Measurements from ENCODE around the gene C22orf15. TPM values are rescaled to one million over a fixed set of nuclear protein-coding genes. Genes with fewer than 3 reads are reported as not detected.
A peak's percentile ranks its signal among the peaks of the same experiment; 100 is the strongest.

Gene C22orf15
- total RNA-seq (2021) (2.0 and 2.2 TPM in 2 replicates), Bru-seq, nascent RNA (percentile 16 among the genes with signal in this experiment), BruChase-seq, experiment 1, labeled RNA remaining after a 2-hour chase (percentile 31 among the genes with signal in this experiment), BruChase-seq, experiment 2, labeled RNA remaining after a 6-hour chase (percentile 32 among the genes with signal in this experiment)
- long read RNA-seq, partial matches to known transcripts = 0 of 4 reads
- long read RNA-seq, other reads (novel, unspliced or antisense) = 3 of 4 reads

- intact Hi-C loops (cut with micrococcal nuclease; ENCODE audit: unreplicated experiment) = loop anchor here (5.0 kb wide), 1 partner anchor 221 kb away; no protein-coding TSS in a partner anchor
- Histone ChIP-seq H3K27ac (ENCODE audit: low read depth, low read length, poor library complexity, severe bottlenecking) (peak within 1 kb of the TSS; percentile 49), H3K36me3 (ENCODE audit: insufficient read depth, low read length, poor library complexity, severe bottlenecking) (peaks cover 8% of the 10 kb centered on the region), H3K9me3 (ENCODE audit: low read depth, low read length, poor library complexity, severe bottlenecking) (no peaks in the 10 kb centered on the region), H3K27me3 (replicated peaks; ENCODE audit: insufficient read depth, low read depth, low read length, poor library complexity) (no peaks in the 10 kb centered on the region), H3K4me3 (ENCODE audit: low read depth, low read length, poor library complexity, severe bottlenecking) (peak within 1 kb of the TSS; percentile 29), H3K4me1 (ENCODE audit: insufficient read depth, low read length, poor library complexity, severe bottlenecking) (peaks cover 47% of the 10 kb centered on the region)
- BruUV-seq (replicated peaks) = no TSS peak
- ChIA-PET POLR2A (ENCODE audit: low non-redundant PET) (no interaction called here), CTCF (no interaction called here)
- TF ChIP-seq EZH2 (IDR thresholded peaks at IDR 0.05; ENCODE audit: borderline replicate concordance, low read depth, low read length, poor library complexity, severe bottlenecking) = no peak
- no peak for TF ChIP-seq CTCF (conservative IDR thresholded peaks at IDR 0.05; ENCODE audit: low read depth, low read length)
- DNase-seq (ENCODE audit: low spot score) = peak; percentile 94
Observed at GRCh38 chr22:23762842-23763578, at the start of gene C22orf15. Gene C22orf15 (plus strand): TSS chr22:23762990. CDS start chr22:23763307, 317 bp downstream.

GRCh38 chr22:23713696-23714595 lies 48.8 kb upstream of the C22orf15 start:
- H3K4me1 ChIP-seq (ENCODE audit: insufficient read depth, low read length, poor library complexity, severe bottlenecking) = peaks cover 4% of the 10 kb centered on the region
- H3K27ac ChIP-seq (ENCODE audit: low read depth, low read length, poor library complexity, severe bottlenecking) = no peak overlapping the region
- H3K4me3 ChIP-seq (ENCODE audit: low read depth, low read length, poor library complexity, severe bottlenecking) = no peak overlapping the region
- POLR2A ChIA-PET (ENCODE audit: low non-redundant PET) = no interaction called here
- peaks cover 16% of the 10 kb centered on the region for H3K36me3 ChIP-seq (ENCODE audit: insufficient read depth, low read length, poor library complexity, severe bottlenecking)
- no peak for DNase-seq (ENCODE audit: low spot score)
- TF ChIP-seq EZH2 (IDR thresholded peaks at IDR 0.05; ENCODE audit: borderline replicate concordance, low read depth, low read length, poor library complexity, severe bottlenecking) (no peak), CTCF (conservative IDR thresholded peaks at IDR 0.05; ENCODE audit: low read depth, low read length) (no peak)
- intact Hi-C loops (cut with micrococcal nuclease; ENCODE audit: unreplicated experiment) = no loop called here
- CTCF ChIA-PET = no interaction called here
- no TSS peak for BruUV-seq (replicated peaks)
- no peaks in the 10 kb centered on the region for H3K9me3 ChIP-seq (ENCODE audit: low read depth, low read length, poor library complexity, severe bottlenecking)
- H3K27me3 ChIP-seq (replicated peaks; ENCODE audit: insufficient read depth, low read depth, low read length, poor library complexity) = no peaks in the 10 kb centered on the region
